HepG2 (cell line): ENCODE data around the gene CSNK2A2. TPM values are rescaled to one million over a fixed set of nuclear protein-coding genes. Genes with fewer than 3 reads are reported as not detected.

Experiments
- CREM ChIP-seq, 2 experiments: sonication (generic) in 1 of 2; formaldehyde crosslinking in 1 of 2; IDR thresholded peaks; 2 replicates each; pipeline versions ENCODE4 v1.4.0 to v1.6.1; 2016 to 2020; ENCODE audit warnings: antibody characterized with exemption in 1 of 2, mild to moderate bottlenecking in 1 of 2, missing genetic modification reagents in 1 of 2
- FLYWCH1 ChIP-seq: sonication (generic); formaldehyde crosslinking; IDR thresholded peaks from 2 replicates; pipeline ENCODE4 v1.8.1; 2023; ENCODE audit warnings: mild to moderate bottlenecking, missing genetic modification reagents
- HCFC1 ChIP-seq: fragments of 150-350 bp; IDR thresholded peaks from 2 replicates; pipeline ENCODE4 v1.6.1; 2014; ENCODE audit warnings: low read depth, low read length
- MED1 ChIP-seq: sonication (generic); formaldehyde crosslinking; IDR thresholded peaks from 2 replicates; pipeline ENCODE4 v1.4.0; 2020; ENCODE audit warnings: missing genetic modification reagents
- PHF20 ChIP-seq: sonication (generic); formaldehyde crosslinking; IDR thresholded peaks from 2 replicates; pipeline ENCODE4 v1.5.0; 2020; ENCODE audit warnings: mild to moderate bottlenecking, missing genetic modification reagents
- SALL1 ChIP-seq: sonication (generic); formaldehyde crosslinking; IDR thresholded peaks from 2 replicates; pipeline ENCODE4 v1.8.0; 2022; ENCODE audit warnings: mild to moderate bottlenecking, missing genetic modification reagents
- SP2 ChIP-seq: sonication (generic); formaldehyde crosslinking; IDR thresholded peaks from 2 replicates; pipeline ENCODE4 v1.5.1; 2020; ENCODE audit warnings: mild to moderate bottlenecking, missing genetic modification reagents
- SUZ12 ChIP-seq: fragments of 150-350 bp; IDR thresholded peaks from 2 replicates; pipeline ENCODE4 v1.6.1; 2014; ENCODE audit warnings: low read depth, low read length
- TEAD3 ChIP-seq: optimal IDR thresholded peaks from 2 replicates; pipeline ENCODE3; 2016; ENCODE audit warnings: borderline replicate concordance
- ZFP37 ChIP-seq: sonication (generic); formaldehyde crosslinking; IDR thresholded peaks from 2 replicates; pipeline ENCODE4 v1.4.0; 2020; ENCODE audit warnings: missing genetic modification reagents, borderline replicate concordance
- ZNF143 ChIP-seq: sonication (generic); formaldehyde crosslinking; IDR thresholded peaks from 2 replicates; pipeline ENCODE4 v1.4.0; 2020; ENCODE audit warnings: missing genetic modification reagents
- polyA plus RNA-seq, 8 experiments: library from polyadenylated mRNA; depleted of rRNA in 3 of 8; stranded (reverse) in 7 of 8; unstranded in 1 of 8; fragments of >200 nt; fragmentation: Illumina TruSeq in 4 of 8; extraction: Trizol in 4 of 8; gene quantifications; 2 replicates each; pipeline versions ENCODE4 v1.2.1 to v1.2.3, GENCODE V29; 2011 to 2016; ENCODE audit warnings: low read depth in 4 of 8, missing spikeins in 1 of 8, mixed read lengths in 1 of 8; ENCODE audit not compliant: insufficient read depth in 1 of 8
- total RNA-seq, 5 experiments: library from RNA; depleted of rRNA; stranded (reverse); fragments of >200 nt; fragmentation: Illumina TruSeq; extraction: Trizol; gene quantifications; 2 replicates each; pipeline ENCODE4 v1.2.3, GENCODE V29; 2016; ENCODE audit warnings: low read depth in 1 of 5
- TF ChIP-seq, protein P1 (sequence below): sonication (generic); formaldehyde crosslinking; IDR thresholded peaks from 2 replicates; pipeline ENCODE4 v1.9.0; 2021; ENCODE audit warnings: missing genetic modification reagents, borderline replicate concordance
- TF ChIP-seq, protein P2 (sequence below): sonication (generic); formaldehyde crosslinking; IDR thresholded peaks from 2 replicates; pipeline ENCODE4 v1.4.0; 2020; ENCODE audit warnings: missing genetic modification reagents
- TF ChIP-seq, protein P3 (sequence below): sonication (generic); formaldehyde crosslinking; IDR thresholded peaks from 2 replicates; pipeline ENCODE4 v1.4.0; 2020; ENCODE audit warnings: missing genetic modification reagents
- TF ChIP-seq, protein P4 (sequence below): sonication (generic); formaldehyde crosslinking; conservative IDR thresholded peaks from 2 replicates; pipeline ENCODE4 v1.4.0; 2020; ENCODE audit warnings: missing genetic modification reagents
- TF ChIP-seq, protein P5 (sequence below): sonication (generic); formaldehyde crosslinking; IDR thresholded peaks from 2 replicates; pipeline ENCODE4 v1.5.1; 2020; ENCODE audit warnings: mild to moderate bottlenecking, missing genetic modification reagents, moderate library complexity
- TF ChIP-seq, protein P6 (sequence below): sonication (generic); formaldehyde crosslinking; IDR thresholded peaks from 2 replicates; pipeline ENCODE4 v1.4.0; 2020; ENCODE audit warnings: missing genetic modification reagents

The CSNK2A2 gene
- total and polyA plus RNA-seq, 2 of the 13 experiments (the other 11 are each of a cell fraction or from before 2014, with no cell fraction given), result 46.4 to 56.9 TPM

DNA sequence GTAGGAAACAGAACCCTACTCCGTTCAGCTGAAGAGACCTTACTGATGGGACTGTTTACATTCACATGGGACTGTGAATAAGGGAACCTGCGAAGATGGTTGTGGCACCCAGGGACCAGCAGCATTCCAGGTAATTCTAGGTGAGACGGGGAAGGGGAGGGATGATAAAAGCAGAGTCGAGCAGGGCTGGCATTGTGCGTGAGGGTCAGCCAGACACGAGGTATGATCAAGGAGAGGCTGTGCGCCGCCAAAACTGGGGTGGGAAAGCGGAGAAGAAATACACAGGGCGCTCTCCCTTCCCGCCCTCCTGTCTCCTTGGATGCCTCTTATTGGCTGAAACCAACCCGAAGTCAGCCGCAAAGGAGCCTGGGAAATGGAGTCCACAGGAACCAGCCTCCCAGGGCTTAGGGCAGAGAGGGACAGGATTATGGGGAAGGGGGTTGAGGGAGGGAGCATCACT is 38.4 kb upstream of the CSNK2A2 start (continued):
- TF ChIP-seq ZFP37 (CRISPR knock-in tag), result no peak
- TF ChIP-seq, protein P1, sequence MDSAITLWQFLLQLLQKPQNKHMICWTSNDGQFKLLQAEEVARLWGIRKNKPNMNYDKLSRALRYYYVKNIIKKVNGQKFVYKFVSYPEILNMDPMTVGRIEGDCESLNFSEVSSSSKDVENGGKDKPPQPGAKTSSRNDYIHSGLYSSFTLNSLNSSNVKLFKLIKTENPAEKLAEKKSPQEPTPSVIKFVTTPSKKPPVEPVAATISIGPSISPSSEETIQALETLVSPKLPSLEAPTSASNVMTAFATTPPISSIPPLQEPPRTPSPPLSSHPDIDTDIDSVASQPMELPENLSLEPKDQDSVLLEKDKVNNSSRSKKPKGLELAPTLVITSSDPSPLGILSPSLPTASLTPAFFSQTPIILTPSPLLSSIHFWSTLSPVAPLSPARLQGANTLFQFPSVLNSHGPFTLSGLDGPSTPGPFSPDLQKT (CRISPR knock-in tag), result no peak
- peak; percentile 73 for TF ChIP-seq SP2 (CRISPR knock-in tag)
- TF ChIP-seq PHF20 (CRISPR knock-in tag), result peak; percentile 18; the same call in 1 of the 2 replicates
- peak; percentile 68 for TF ChIP-seq SUZ12
- TF ChIP-seq HCFC1, result peak; percentile 77
- TF ChIP-seq MED1 (CRISPR knock-in tag), result 0 out of 2 replicates have a peak, but pooled peaks have one; percentile 13
- TF ChIP-seq, protein P2, sequence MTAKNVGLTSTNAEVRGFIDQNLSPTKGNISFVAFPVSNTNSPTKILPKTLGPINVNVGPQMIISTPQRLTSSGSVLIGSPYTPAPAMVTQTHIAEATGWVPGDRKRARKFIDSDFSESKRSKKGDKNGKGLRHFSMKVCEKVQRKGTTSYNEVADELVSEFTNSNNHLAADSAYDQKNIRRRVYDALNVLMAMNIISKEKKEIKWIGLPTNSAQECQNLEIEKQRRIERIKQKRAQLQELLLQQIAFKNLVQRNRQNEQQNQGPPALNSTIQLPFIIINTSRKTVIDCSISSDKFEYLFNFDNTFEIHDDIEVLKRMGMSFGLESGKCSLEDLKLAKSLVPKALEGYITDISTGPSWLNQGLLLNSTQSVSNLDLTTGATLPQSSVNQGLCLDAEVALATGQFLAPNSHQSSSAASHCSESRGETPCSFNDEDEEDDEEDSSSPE (CRISPR knock-in tag), result peak; percentile 90
- TF ChIP-seq ZNF143, result peak; percentile 93
- TF ChIP-seq, protein P3, sequence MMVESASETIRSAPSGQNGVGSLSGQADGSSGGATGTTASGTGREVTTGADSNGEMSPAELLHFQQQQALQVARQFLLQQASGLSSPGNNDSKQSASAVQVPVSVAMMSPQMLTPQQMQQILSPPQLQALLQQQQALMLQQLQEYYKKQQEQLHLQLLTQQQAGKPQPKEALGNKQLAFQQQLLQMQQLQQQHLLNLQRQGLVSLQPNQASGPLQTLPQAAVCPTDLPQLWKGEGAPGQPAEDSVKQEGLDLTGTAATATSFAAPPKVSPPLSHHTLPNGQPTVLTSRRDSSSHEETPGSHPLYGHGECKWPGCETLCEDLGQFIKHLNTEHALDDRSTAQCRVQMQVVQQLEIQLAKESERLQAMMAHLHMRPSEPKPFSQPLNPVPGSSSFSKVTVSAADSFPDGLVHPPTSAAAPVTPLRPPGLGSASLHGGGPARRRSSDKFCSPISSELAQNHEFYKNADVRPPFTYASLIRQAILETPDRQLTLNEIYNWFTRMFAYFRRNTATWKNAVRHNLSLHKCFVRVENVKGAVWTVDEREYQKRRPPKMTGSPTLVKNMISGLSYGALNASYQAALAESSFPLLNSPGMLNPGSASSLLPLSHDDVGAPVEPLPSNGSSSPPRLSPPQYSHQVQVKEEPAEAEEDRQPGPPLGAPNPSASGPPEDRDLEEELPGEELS (CRISPR knock-in tag), result 0 out of 2 replicates have a peak, but pooled peaks have one; percentile 30
- TF ChIP-seq SALL1, result peak; percentile 25; the same call in 1 of the 2 replicates
- TF ChIP-seq, protein P4, sequence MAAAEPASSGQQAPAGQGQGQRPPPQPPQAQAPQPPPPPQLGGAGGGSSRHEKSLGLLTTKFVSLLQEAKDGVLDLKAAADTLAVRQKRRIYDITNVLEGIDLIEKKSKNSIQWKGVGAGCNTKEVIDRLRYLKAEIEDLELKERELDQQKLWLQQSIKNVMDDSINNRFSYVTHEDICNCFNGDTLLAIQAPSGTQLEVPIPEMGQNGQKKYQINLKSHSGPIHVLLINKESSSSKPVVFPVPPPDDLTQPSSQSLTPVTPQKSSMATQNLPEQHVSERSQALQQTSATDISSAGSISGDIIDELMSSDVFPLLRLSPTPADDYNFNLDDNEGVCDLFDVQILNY (CRISPR knock-in tag), result peak; percentile 78; the same call in 1 of the 2 replicates
- TF ChIP-seq CREM (IDR thresholded peaks at IDR 0.05), result peak; percentile 28; the same call in 1 of the 2 replicates
- TF ChIP-seq CREM (CRISPR knock-in tag; IDR thresholded peaks at IDR 0.05), result no peak
- TF ChIP-seq, protein P5, sequence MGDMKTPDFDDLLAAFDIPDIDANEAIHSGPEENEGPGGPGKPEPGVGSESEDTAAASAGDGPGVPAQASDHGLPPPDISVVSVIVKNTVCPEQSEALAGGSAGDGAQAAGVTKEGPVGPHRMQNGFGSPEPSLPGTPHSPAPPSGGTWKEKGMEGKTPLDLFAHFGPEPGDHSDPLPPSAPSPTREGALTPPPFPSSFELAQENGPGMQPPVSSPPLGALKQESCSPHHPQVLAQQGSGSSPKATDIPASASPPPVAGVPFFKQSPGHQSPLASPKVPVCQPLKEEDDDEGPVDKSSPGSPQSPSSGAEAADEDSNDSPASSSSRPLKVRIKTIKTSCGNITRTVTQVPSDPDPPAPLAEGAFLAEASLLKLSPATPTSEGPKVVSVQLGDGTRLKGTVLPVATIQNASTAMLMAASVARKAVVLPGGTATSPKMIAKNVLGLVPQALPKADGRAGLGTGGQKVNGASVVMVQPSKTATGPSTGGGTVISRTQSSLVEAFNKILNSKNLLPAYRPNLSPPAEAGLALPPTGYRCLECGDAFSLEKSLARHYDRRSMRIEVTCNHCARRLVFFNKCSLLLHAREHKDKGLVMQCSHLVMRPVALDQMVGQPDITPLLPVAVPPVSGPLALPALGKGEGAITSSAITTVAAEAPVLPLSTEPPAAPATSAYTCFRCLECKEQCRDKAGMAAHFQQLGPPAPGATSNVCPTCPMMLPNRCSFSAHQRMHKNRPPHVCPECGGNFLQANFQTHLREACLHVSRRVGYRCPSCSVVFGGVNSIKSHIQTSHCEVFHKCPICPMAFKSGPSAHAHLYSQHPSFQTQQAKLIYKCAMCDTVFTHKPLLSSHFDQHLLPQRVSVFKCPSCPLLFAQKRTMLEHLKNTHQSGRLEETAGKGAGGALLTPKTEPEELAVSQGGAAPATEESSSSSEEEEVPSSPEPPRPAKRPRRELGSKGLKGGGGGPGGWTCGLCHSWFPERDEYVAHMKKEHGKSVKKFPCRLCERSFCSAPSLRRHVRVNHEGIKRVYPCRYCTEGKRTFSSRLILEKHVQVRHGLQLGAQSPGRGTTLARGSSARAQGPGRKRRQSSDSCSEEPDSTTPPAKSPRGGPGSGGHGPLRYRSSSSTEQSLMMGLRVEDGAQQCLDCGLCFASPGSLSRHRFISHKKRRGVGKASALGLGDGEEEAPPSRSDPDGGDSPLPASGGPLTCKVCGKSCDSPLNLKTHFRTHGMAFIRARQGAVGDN (CRISPR knock-in tag), result peak; percentile 43
- no peak for TF ChIP-seq FLYWCH1 (CRISPR knock-in tag)
- TF ChIP-seq, protein P6, sequence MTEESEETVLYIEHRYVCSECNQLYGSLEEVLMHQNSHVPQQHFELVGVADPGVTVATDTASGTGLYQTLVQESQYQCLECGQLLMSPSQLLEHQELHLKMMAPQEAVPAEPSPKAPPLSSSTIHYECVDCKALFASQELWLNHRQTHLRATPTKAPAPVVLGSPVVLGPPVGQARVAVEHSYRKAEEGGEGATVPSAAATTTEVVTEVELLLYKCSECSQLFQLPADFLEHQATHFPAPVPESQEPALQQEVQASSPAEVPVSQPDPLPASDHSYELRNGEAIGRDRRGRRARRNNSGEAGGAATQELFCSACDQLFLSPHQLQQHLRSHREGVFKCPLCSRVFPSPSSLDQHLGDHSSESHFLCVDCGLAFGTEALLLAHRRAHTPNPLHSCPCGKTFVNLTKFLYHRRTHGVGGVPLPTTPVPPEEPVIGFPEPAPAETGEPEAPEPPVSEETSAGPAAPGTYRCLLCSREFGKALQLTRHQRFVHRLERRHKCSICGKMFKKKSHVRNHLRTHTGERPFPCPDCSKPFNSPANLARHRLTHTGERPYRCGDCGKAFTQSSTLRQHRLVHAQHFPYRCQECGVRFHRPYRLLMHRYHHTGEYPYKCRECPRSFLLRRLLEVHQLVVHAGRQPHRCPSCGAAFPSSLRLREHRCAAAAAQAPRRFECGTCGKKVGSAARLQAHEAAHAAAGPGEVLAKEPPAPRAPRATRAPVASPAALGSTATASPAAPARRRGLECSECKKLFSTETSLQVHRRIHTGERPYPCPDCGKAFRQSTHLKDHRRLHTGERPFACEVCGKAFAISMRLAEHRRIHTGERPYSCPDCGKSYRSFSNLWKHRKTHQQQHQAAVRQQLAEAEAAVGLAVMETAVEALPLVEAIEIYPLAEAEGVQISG (CRISPR knock-in tag), result peak; percentile 73
- TF ChIP-seq TEAD3, result peak; percentile 23
